ENCODE results near the gene MMP14. TPM values are rescaled to one million over a fixed set of nuclear protein-coding genes. Genes with fewer than 3 reads are reported as not detected.

MMP14 gene
- total and polyA plus RNA-seq, 2 of the 13 experiments (the other 11 are each of a cell fraction or from before 2014, with no cell fraction given): 5.2 to 9.8 TPM

- TF ChIP-seq THAP7 (CRISPR knock-in tag; IDR thresholded peaks at IDR 0.05) (0 out of 2 replicates have a peak, but pooled peaks have one; percentile 26), SOX6 (IDR thresholded peaks at IDR 0.05) (no peak), SOX6 (CRISPR knock-in tag; IDR thresholded peaks at IDR 0.05) (peak; percentile 48), SRSF9 (IDR thresholded peaks at IDR 0.05; ENCODE audit: borderline replicate concordance, insufficient read depth, low read depth, low read length, poor library complexity, severe bottlenecking) (no peak), ZSCAN29 (CRISPR knock-in tag; conservative IDR thresholded peaks at IDR 0.05) (no peak), ZSCAN21 (CRISPR knock-in tag; IDR thresholded peaks at IDR 0.05; ENCODE audit: borderline replicate concordance) (0 out of 2 replicates have a peak, but pooled peaks have one; percentile 43), BCL6 (CRISPR knock-in tag; IDR thresholded peaks at IDR 0.05) (no peak), CBX5 (CRISPR knock-in tag; IDR thresholded peaks at IDR 0.05; ENCODE audit: borderline replicate concordance) (no peak), NFKB2 (CRISPR knock-in tag; IDR thresholded peaks at IDR 0.05; ENCODE audit: borderline replicate concordance) (no peak), NR2F1 (CRISPR knock-in tag; IDR thresholded peaks at IDR 0.05) (no peak), MIER2 (CRISPR knock-in tag; IDR thresholded peaks at IDR 0.05) (no peak), ZNF503 (CRISPR knock-in tag; IDR thresholded peaks at IDR 0.05) (no peak)
- TF ChIP-seq, protein P1, sequence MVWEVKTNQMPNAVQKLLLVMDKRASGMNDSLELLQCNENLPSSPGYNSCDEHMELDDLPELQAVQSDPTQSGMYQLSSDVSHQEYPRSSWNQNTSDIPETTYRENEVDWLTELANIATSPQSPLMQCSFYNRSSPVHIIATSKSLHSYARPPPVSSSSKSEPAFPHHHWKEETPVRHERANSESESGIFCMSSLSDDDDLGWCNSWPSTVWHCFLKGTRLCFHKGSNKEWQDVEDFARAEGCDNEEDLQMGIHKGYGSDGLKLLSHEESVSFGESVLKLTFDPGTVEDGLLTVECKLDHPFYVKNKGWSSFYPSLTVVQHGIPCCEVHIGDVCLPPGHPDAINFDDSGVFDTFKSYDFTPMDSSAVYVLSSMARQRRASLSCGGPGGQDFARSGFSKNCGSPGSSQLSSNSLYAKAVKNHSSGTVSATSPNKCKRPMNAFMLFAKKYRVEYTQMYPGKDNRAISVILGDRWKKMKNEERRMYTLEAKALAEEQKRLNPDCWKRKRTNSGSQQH (CRISPR knock-in tag; IDR thresholded peaks at IDR 0.05; ENCODE audit: low read depth): no peak
- TF ChIP-seq, protein P2, sequence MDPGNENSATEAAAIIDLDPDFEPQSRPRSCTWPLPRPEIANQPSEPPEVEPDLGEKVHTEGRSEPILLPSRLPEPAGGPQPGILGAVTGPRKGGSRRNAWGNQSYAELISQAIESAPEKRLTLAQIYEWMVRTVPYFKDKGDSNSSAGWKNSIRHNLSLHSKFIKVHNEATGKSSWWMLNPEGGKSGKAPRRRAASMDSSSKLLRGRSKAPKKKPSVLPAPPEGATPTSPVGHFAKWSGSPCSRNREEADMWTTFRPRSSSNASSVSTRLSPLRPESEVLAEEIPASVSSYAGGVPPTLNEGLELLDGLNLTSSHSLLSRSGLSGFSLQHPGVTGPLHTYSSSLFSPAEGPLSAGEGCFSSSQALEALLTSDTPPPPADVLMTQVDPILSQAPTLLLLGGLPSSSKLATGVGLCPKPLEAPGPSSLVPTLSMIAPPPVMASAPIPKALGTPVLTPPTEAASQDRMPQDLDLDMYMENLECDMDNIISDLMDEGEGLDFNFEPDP (CRISPR knock-in tag; conservative IDR thresholded peaks at IDR 0.05): no peak
- TF ChIP-seq, protein P3, sequence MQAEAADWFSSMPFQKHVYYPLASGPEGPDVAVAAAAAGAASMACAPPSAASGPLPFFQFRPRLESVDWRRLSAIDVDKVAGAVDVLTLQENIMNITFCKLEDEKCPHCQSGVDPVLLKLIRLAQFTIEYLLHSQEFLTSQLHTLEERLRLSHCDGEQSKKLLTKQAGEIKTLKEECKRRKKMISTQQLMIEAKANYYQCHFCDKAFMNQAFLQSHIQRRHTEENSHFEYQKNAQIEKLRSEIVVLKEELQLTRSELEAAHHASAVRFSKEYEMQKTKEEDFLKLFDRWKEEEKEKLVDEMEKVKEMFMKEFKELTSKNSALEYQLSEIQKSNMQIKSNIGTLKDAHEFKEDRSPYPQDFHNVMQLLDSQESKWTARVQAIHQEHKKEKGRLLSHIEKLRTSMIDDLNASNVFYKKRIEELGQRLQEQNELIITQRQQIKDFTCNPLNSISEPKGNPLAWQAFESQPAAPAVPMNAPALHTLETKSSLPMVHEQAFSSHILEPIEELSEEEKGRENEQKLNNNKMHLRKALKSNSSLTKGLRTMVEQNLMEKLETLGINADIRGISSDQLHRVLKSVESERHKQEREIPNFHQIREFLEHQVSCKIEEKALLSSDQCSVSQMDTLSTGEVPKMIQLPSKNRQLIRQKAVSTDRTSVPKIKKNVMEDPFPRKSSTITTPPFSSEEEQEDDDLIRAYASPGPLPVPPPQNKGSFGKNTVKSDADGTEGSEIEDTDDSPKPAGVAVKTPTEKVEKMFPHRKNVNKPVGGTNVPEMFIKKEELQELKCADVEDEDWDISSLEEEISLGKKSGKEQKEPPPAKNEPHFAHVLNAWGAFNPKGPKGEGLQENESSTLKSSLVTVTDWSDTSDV (CRISPR knock-in tag; IDR thresholded peaks at IDR 0.05): no peak
- TF ChIP-seq, protein P4, sequence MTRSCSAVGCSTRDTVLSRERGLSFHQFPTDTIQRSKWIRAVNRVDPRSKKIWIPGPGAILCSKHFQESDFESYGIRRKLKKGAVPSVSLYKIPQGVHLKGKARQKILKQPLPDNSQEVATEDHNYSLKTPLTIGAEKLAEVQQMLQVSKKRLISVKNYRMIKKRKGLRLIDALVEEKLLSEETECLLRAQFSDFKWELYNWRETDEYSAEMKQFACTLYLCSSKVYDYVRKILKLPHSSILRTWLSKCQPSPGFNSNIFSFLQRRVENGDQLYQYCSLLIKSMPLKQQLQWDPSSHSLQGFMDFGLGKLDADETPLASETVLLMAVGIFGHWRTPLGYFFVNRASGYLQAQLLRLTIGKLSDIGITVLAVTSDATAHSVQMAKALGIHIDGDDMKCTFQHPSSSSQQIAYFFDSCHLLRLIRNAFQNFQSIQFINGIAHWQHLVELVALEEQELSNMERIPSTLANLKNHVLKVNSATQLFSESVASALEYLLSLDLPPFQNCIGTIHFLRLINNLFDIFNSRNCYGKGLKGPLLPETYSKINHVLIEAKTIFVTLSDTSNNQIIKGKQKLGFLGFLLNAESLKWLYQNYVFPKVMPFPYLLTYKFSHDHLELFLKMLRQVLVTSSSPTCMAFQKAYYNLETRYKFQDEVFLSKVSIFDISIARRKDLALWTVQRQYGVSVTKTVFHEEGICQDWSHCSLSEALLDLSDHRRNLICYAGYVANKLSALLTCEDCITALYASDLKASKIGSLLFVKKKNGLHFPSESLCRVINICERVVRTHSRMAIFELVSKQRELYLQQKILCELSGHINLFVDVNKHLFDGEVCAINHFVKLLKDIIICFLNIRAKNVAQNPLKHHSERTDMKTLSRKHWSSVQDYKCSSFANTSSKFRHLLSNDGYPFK (CRISPR knock-in tag; IDR thresholded peaks at IDR 0.05; ENCODE audit: borderline replicate concordance): no peak
Observed at GRCh38 chr14:22854963-22855724, 18.8 kb downstream of the MMP14 start (continued).
